GM19455 (cell line): ENCODE results near the gene RAI1.
A peak's percentile ranks its signal among the peaks of the same experiment; 100 is the strongest.
"Not testable (repeated sequence)": the region's sequence is repeated elsewhere in the genome, so short reads cannot be mapped to it uniquely, and the experiment has no call there.

Source experiments
- ATAC-seq: cut with Tn5 transposase; IDR thresholded peaks from one replicate; pipeline ENCODE4 v1.9.1; 2021; ENCODE audit not compliant: unreplicated experiment

The RAI1 gene

GRCh38 chr17:17795946-17796786 lies 114.9 kb downstream of the RAI1 start:
- ATAC-seq = no peak

DNA sequence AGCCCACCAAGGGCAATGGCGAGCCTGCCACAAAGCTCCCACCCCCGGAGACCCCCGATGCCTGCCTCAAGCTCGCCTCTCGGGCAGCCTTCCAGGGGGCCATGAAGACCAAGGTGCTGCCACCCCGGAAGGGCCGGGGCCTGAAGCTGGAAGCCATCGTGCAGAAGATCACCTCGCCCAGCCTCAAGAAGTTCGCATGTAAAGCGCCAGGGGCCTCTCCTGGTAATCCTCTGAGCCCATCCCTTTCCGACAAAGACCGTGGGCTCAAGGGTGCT lies 115.5 kb downstream of the RAI1 start:
- no peak for ATAC-seq

DNA sequence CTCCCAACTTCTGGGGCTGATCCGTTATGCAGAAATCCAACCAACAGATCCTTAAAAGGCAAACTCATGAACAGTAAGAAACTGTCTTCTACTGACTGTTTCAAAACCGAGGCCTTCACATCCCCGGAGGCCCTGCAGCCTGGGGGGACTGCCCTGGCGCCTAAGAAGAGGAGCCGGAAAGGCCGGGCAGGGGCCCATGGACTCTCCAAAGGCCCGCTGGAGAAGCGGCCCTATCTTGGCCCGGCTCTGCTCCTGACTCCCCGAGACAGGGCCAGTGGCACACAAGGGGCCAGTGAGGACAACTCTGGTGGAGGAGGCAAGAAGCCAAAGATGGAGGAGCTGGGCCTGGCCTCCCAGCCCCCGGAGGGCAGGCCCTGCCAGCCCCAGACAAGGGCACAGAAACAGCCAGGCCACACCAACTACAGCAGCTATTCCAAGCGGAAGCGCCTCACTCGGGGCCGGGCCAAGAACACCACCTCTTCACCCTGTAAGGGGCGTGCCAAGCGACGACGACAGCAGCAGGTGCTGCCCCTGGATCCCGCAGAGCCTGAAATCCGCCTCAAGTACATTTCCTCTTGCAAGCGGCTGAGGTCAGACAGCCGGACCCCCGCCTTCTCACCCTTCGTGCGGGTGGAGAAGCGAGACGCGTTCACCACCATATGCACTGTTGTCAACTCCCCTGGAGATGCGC lies 116.0 kb downstream of the RAI1 start:
- ATAC-seq = no peak

- ATAC-seq = no peak
Measured at GRCh38 chr17:17798010-17798556, 116.8 kb downstream of the RAI1 start.

DNA sequence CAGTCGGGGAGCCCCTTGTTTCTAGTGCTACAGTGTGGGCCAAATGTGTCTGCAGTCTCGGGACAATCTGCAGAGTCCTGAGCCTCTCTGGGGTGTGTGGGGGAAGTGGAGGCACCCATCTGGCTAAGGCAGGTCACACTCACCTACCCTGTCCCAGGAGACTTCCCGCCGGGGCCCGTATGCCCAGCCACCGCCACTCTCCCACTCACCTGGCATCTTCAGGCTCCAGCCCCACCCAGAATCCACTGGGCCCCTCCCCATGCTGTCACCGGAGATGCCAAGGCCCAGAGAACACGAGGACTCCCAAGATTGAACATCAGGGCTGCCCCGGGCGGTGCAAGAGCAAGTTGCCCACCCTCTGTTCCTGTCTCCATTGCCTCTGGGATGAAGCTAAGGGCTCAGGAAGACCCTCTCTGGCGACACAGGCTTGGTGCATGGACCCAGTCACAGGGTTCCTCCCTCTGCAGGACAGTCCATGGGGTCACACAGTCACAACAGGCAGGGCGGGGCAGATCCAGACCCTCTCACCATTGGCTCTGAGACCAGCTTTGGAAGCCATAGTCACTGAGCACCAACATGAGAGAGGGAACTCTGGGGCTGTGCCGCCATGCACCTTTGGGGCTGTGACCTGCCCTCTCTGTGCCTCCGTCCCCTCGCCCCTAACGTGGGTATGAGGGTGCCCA lies 117.5 kb downstream of the RAI1 start:
- no peak for ATAC-seq

GRCh38 chr17:17800504-17801021 lies 119.3 kb downstream of the RAI1 start:
- no peak for ATAC-seq

DNA sequence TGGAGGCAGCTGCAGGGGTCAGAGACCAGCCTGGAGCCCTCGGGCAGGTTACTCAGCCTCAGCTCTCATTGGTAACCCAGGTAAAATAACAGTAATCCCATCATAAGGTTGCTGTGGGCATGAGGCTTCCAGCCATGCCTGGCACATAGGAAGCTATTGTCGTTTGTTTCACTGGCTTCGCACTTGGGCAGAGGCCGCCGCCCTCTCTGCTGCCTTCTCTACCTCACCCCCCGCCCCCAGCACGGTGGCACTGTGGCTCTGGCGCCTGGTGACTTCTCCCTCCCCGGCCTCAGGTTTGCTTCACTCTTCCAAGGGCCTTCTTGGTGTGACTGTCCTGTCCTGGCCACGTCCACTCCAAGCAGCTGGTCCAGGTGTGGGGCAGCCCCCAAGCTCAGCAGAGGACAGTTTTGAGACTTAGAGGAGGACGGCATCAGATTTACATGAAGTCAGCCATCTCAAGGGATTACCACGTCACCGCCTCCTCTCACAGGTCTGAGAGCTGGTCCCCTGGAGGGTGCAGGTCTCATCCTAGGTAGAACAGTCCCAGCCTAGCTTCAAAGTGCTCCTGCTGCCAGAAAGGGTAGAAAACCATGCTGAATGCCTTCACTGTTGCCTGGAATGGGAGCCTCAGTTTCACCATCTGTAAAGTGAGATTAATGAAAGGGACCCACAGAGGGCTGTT lies 120.7 kb downstream of the RAI1 start:
- no peak for ATAC-seq

DNA sequence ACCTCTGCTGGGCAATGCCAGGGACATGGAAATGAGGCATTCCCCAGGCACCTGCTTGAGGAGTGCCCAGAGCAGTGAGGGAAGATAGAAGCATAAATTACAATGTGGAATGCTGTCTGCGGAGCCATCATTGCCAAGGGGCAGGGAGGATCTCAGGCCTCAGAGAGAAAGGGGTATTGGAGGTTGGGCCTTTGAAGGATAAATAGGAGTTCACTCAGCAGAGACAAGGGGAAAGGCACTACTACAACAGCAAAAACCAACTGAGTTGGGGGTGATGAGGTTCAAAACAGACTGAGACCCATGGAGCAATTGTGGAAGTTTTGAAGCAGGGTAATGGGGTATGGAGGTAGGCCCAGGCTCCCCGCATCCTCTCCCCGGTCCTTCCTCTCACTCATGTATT lies 122.7 kb downstream of the RAI1 start:
- no peak for ATAC-seq

DNA sequence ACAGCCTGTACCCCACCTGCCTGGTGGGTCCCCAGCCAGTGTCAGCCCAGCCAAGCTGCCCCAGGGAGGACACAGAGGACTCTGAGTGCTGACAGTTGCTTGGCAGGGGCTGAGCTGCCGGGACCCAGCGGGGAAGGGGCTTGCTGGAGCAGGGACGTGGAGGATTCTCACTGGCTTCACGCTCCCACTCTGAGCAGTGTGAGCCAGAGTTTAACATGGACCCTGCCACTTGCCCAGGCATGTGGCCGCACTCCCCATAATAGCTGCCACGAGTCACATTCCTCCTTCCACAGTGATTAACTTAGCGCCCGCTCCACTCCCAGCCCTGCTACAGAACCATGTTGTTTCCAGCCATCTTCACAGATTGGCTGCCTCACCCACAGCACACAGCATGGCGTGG lies 124.3 kb downstream of the RAI1 start:
- no peak for ATAC-seq

- no peak for ATAC-seq
Measured at GRCh38 chr17:17806035-17806434, 124.8 kb downstream of the RAI1 start.

GRCh38 chr17:17806611-17807274 lies 125.5 kb downstream of the RAI1 start:
- no peak for ATAC-seq

DNA sequence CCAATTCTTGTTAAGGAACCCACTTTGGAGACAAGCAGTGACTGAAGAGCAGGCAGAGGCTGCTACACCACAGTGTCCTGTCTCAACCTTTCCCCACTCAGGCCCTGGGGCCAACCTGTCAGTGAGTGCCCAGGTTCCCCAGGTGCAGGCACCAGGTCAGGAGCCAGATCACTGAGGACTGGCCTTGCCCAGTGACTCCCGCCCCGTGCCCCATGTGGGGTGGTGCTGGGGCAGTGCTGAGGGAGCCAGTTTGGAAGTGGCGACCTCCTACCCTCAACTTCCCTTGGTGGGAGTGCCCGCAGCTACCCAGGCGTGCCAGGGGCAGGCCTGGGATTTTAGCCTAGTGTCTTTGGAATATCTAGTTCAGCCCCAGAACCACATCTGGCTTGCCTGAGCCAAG lies 126.2 kb downstream of the RAI1 start:
- ATAC-seq = no peak

GRCh38 chr17:17808200-17808599 lies 126.9 kb downstream of the RAI1 start:
- ATAC-seq = not testable (repeated sequence)

DNA sequence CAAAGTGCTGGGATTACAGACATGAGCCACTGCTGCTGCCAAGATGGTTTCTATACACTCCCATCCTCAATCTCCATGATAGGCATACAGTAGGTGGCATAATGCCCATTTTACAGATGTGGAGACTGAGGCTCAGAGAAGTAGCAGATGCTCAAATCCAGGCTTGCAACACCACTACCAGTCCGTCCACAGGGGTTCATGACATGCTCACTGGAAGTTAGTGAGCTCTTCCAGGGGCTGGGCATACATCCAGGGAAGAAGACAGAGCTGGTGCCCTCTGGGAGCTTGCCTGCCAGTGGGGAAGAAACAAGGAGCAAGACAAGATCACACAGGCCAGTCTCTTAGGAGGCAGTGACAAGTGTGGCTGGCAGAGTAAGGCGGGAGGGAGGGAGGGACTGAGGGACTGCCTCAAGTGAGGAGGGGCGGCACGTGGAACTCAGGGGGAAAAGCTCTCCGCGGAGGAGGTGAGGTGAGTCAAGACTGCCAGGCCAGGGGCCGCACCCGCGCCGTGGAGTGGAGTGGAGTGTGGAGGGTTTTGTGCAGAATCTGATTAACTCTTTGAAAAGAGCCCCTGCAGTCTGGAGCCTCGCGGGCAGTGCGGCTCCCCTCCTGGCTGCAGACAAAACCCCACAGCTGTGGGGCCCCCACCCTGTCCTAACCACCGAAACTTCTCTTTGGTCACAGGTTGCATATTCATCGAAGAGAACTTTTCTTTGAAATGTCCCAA lies 127.6 kb downstream of the RAI1 start:
- ATAC-seq = peak; percentile 56

GRCh38 chr17:17809531-17810083 lies 128.3 kb downstream of the RAI1 start:
- ATAC-seq = no peak

- no peak for ATAC-seq
Measured at GRCh38 chr17:17810084-17810894, 129.0 kb downstream of the RAI1 start.

- ATAC-seq = no peak
Measured at GRCh38 chr17:17810895-17811248, 129.6 kb downstream of the RAI1 start.

DNA sequence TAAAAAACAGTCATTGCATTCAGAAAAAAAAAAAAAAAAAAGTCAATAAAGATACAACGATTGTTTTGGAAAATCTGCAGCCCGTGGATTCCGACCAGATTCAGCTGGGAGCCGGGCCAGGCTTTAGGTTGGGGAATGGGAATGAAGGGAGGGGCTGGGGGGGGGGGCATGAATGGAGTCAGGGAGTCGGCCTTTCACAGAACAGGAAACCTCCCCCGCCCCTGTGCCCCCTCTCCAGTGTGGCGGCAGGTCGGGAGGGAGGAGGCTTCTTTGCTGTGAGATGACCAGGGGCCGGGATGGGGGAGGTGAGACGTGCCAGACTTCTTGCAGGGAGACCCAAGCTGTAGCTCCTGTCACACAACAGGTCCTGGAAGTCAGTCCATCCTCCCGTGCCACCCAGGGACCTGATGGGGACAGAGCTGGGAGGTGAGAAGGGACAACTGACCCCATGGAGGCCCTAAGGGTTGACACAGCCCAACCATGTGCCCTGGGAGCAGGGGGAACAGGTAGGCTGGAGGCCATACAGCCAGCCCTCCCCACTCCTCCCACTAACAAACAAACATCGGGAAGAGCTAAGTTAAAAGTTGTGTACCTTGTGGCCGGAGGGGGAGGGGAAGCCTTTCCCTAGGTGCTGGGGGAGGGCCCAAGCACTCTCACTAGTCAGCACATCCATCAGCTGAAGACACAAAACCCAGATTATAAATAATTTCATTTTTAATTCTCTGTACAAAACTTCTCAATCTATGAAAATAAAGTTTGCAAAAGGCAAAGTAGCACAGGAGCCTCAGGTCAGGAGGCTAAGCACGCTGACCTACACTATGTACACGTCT lies 130.3 kb downstream of the RAI1 start:
- no peak for ATAC-seq
